PC-3 (cell line): ENCODE measurements around the gene MS4A15.

Source experiments
- CTCF ChIP-seq: fragments of 300-600 bp; sonication (generic); conservative IDR thresholded peaks from 2 replicates; pipeline ENCODE4 v1.5.1; 2017; ENCODE audit warnings: antibody characterized with exemption, low read depth, mild to moderate bottlenecking, low read length
- EZH2phosphoT487 ChIP-seq: fragments of 300-600 bp; sonication (generic); IDR thresholded peaks from 2 replicates; pipeline ENCODE4 v1.6.1; 2018; ENCODE audit warnings: mild to moderate bottlenecking, antibody characterized with exemption, low read length, borderline replicate concordance

- TF ChIP-seq CTCF = no peak
- no peak for TF ChIP-seq EZH2phosphoT487
These were observed 35.9 kb downstream of the MS4A15 start for GRCh38 chr11:60792521-60792920.
